ENCODE results near the gene DNAJC27.

- TF ChIP-seq CTCF (IDR thresholded peaks at IDR 0.05) (no peak), POLR2A (IDR thresholded peaks at IDR 0.05) (no peak), POLR2AphosphoS5 (IDR thresholded peaks at IDR 0.05) (no peak), EP300 (IDR thresholded peaks at IDR 0.05) (no peak)
Measured at GRCh38 chr2:24926602-24927252, 45.0 kb downstream of the DNAJC27 start.
